Measurements from ENCODE around the gene ASB18.

The ASB18 gene

GRCh38 chr2:236166796-236167296 lies 97.4 kb downstream of the ASB18 start:
- H3K27ac ChIP-seq (ENCODE audit: extremely low read depth, low read depth, low read length) = no peak overlapping the region; the same call in 1 of the 2 replicates
- H3K9me3 ChIP-seq (ENCODE audit: control insufficient read depth, insufficient read depth, low read depth, low read length) = no peaks in the 10 kb centered on the region
- H3K4me1 ChIP-seq (ENCODE audit: control insufficient read depth, insufficient read depth, low read length) = no peaks in the 10 kb centered on the region; the same call in 1 of the 2 replicates
- 0 out of 2 replicates have a peak, but pooled peaks have one; percentile 43 for TF ChIP-seq PATZ1 (tag by site-specific recombination; IDR thresholded peaks at IDR 0.05)
- TF ChIP-seq SP3 (tag by site-specific recombination; IDR thresholded peaks at IDR 0.05) = peak; percentile 36
- TF ChIP-seq ZBTB10 (tag by site-specific recombination; IDR thresholded peaks at IDR 0.05) = peak; percentile 31; the same call in 1 of the 2 replicates
- TF ChIP-seq ZNF660 (tag by site-specific recombination; IDR thresholded peaks at IDR 0.05) = no peak
- no peak for TF ChIP-seq ZNF658 (tag by site-specific recombination; IDR thresholded peaks at IDR 0.05)
- TF ChIP-seq ZNF514 (tag by site-specific recombination; IDR thresholded peaks at IDR 0.05) = no peak
- peak; percentile 66; the same call in 1 of the 2 replicates for TF ChIP-seq GLIS2 (tag by site-specific recombination; IDR thresholded peaks at IDR 0.05)
- TF ChIP-seq ZNF221 (tag by site-specific recombination; IDR thresholded peaks at IDR 0.05; ENCODE audit: borderline replicate concordance) = no peak
- TF ChIP-seq SCRT2 (tag by site-specific recombination; IDR thresholded peaks at IDR 0.05) = no peak
- no peak for TF ChIP-seq ZNF112 (tag by site-specific recombination; IDR thresholded peaks at IDR 0.05)
- no peak for TF ChIP-seq ZNF76 (tag by site-specific recombination; IDR thresholded peaks at IDR 0.05; ENCODE audit: borderline replicate concordance, low read depth)
- no peak for TF ChIP-seq ZNF214 (tag by site-specific recombination; IDR thresholded peaks at IDR 0.05; ENCODE audit: borderline replicate concordance)
- TF ChIP-seq KLF1 (tag by site-specific recombination; IDR thresholded peaks at IDR 0.05) = no peak
- TF ChIP-seq ZNF692 (tag by site-specific recombination; IDR thresholded peaks at IDR 0.05) = no peak
- TF ChIP-seq KLF9 (tag by site-specific recombination; IDR thresholded peaks at IDR 0.05; ENCODE audit: low read depth) = no peak
- peak; percentile 45; the same call in 1 of the 2 replicates for TF ChIP-seq ZNF335 (tag by site-specific recombination; conservative IDR thresholded peaks at IDR 0.05)
- peaks cover 0 to 32% of the 10 kb centered on the region in 2 experiments; a peak in 1 of 3 replicates for H3K36me3 ChIP-seq (ENCODE audit: control insufficient read depth in 2 of 2, insufficient read depth in 1 of 2, low read length in 2 of 2)
- POLR2A ChIA-PET = no interaction called here
- H3K4me3 ChIP-seq (ENCODE audit: low read depth, low read length) = peak overlapping the region; percentile 74
- CTCF ChIA-PET = interaction anchor here (0.6 to 1.5 kb wide), 4 partner anchors 11 to 388 kb away, joined by 3 to 4 read pairs (median 3); no protein-coding TSS in a partner anchor

GRCh38 chr2:236165842-236166795 lies 98.1 kb downstream of the ASB18 start:
- no peaks in the 10 kb centered on the region for H3K9me3 ChIP-seq (ENCODE audit: control insufficient read depth, insufficient read depth, low read depth, low read length)
- no peak for TF ChIP-seq ZNF596 (tag by site-specific recombination; IDR thresholded peaks at IDR 0.05)
- POLR2A ChIA-PET = no interaction called here
- peaks cover 0 to 29% of the 10 kb centered on the region in 2 experiments; a peak in 1 of 3 replicates for H3K36me3 ChIP-seq (ENCODE audit: control insufficient read depth in 2 of 2, insufficient read depth in 1 of 2, low read length in 2 of 2)
- CTCF ChIA-PET = interaction anchor here (0.6 to 1.5 kb wide), 4 partner anchors 18 to 387 kb away, joined by 3 to 4 read pairs (median 3); no protein-coding TSS in a partner anchor
- no peak overlapping the region for H3K27ac ChIP-seq (ENCODE audit: extremely low read depth, low read depth, low read length)
- peak overlapping the region; percentile 74; the same call in 1 of the 2 replicates for H3K4me3 ChIP-seq (ENCODE audit: low read depth, low read length)
- H3K4me1 ChIP-seq (ENCODE audit: control insufficient read depth, insufficient read depth, low read length) = no peaks in the 10 kb centered on the region; the same call in 1 of the 2 replicates
